ENCODE data around the gene LENG9. TPM values are rescaled to one million over a fixed set of nuclear protein-coding genes. Genes with fewer than 3 reads are reported as not detected.

The LENG9 gene
- total RNA-seq, 4 donors from 2014 or later, result 5.9 to 10.3 (median 9.4) TPM

DNA sequence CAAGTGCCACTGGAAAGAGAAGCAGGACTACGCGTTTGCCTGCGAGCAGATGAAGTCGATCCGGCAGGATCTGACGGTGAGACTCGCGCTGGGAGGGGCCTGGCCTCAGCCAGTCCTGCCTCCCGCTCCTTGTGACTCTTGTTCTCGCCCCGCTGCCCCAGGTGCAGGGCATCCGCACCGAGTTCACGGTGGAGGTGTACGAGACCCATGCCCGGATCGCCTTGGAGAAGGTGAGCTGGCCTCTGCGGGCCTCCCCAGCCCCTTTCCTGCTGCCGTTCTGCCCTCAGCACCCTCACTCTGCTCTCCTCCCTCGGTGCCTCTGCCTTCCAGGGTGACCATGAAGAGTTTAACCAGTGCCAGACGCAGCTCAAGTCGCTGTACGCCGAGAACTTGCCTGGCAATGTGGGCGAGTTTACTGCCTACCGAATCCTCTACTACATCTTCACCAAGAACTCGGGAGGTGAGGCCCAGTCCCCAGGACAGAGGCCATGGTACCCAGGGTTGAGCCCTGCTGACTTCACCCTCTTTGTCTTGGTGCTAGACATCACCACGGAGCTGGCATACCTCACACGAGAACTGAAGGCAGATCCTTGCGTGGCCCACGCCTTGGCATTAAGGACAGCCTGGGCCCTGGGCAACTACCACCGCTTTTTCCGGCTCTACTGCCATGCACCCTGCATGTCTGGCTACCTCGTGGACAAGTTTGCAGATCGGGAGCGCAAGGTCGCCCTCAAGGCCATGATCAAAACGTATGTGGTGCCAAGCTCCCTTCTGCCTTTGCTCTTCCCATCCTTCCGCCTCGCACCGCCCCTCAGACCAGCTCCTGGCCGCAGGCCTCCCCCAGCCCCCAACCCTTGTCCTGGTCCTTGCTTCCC is 5.6 kb downstream of the LENG9 start:
- Histone ChIP-seq H3K9me3 (no peaks in the 10 kb centered on the region), H3K27me3 (no peaks in the 10 kb centered on the region), H3K4me3 (no peak overlapping the region), H3K27ac (no peak overlapping the region), H3K36me3 (peaks cover 3 to 94% (median 67%) of the 10 kb centered on the region in 3 donors), H3K4me1 (peaks cover 0 to 66% (median 15%) of the 10 kb centered on the region in 4 donors)
- TF ChIP-seq EP300 (IDR thresholded peaks at IDR 0.05) (no peak), POLR2A (IDR thresholded peaks at IDR 0.05) (no peak)
- TF ChIP-seq, protein P1, sequence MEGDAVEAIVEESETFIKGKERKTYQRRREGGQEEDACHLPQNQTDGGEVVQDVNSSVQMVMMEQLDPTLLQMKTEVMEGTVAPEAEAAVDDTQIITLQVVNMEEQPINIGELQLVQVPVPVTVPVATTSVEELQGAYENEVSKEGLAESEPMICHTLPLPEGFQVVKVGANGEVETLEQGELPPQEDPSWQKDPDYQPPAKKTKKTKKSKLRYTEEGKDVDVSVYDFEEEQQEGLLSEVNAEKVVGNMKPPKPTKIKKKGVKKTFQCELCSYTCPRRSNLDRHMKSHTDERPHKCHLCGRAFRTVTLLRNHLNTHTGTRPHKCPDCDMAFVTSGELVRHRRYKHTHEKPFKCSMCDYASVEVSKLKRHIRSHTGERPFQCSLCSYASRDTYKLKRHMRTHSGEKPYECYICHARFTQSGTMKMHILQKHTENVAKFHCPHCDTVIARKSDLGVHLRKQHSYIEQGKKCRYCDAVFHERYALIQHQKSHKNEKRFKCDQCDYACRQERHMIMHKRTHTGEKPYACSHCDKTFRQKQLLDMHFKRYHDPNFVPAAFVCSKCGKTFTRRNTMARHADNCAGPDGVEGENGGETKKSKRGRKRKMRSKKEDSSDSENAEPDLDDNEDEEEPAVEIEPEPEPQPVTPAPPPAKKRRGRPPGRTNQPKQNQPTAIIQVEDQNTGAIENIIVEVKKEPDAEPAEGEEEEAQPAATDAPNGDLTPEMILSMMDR (IDR thresholded peaks at IDR 0.05), result no peak
- WGBS, 2 donors, result 91% methylated on average over 34 to 41 of the region's 42 CpGs
- no peak for DNase-seq (ENCODE audit: low spot score in 2 of 2)

DNA sequence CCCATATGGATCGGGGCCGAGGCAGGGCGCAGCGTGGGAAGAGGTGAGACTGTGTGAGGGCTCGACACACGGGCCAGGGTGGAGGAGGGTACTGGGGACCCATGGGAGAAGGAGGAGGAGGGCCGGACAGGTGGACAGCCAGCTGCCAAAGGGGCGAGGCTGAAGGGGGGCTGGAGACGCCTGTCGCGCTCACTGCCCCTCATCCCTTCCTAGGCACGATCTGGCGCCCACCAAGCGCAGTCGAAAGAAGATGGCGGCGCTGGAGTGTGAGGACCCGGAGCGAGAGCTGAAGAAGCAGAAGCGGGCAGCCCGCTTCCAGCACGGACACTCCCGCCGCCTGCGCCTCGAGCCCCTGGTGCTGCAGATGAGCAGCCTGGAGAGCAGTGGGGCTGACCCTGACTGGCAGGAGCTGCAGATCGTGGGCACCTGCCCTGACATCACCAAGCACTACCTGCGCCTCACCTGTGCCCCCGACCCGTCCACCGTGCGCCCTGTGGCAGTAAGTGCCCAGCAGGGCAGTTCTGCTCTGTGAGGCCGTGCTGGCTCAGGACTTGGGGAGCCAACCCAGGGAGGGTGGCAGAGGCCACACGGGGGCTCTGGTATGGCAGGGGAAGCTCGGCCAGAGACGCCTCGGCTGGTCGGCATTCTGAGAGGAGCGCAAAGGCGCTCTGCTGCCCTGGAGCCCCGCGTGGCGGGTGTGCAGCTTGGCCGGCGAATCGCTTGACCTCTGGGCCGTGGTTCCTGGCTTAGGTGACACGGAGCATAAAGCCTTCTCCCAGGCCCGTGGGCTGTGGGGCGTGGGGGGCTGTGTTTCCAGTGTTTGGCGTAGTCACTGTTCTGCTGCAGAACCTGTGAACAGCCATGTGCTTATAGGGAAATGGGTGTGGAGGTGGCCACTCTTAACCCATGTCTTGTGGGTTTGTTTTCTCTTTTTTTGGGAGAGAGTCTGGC is 6.9 kb downstream of the LENG9 start:
- no peak for DNase-seq (ENCODE audit: low spot score in 2 of 2)
- no peaks in the 10 kb centered on the region for H3K9me3 ChIP-seq
- 85 to 90% methylated on average over 41 to 46 of the region's 51 CpGs for WGBS, 2 donors
- no peaks in the 10 kb centered on the region for H3K27me3 ChIP-seq
- TF ChIP-seq POLR2A (IDR thresholded peaks at IDR 0.05), result no peak
- TF ChIP-seq, protein P1 (IDR thresholded peaks at IDR 0.05), result no peak
- TF ChIP-seq EP300 (IDR thresholded peaks at IDR 0.05), result no peak
- H3K4me3 ChIP-seq, result no peak overlapping the region
- peaks cover 0 to 68% (median 3%) of the 10 kb centered on the region in 4 donors for H3K4me1 ChIP-seq
- H3K36me3 ChIP-seq, result peaks cover 3 to 100% (median 80%) of the 10 kb centered on the region in 3 donors
- H3K27ac ChIP-seq, result no peak overlapping the region

- no peaks in the 10 kb centered on the region for H3K27me3 ChIP-seq
- no peaks in the 10 kb centered on the region for H3K9me3 ChIP-seq
- no peak for TF ChIP-seq POLR2A (IDR thresholded peaks at IDR 0.05)
- no peak for TF ChIP-seq EP300 (IDR thresholded peaks at IDR 0.05)
- TF ChIP-seq, protein P1 (IDR thresholded peaks at IDR 0.05), result no peak
- WGBS, 2 donors, result 87 to 93% methylated on average over 22 to 39 of the region's 40 CpGs
- no peak for DNase-seq (ENCODE audit: low spot score in 2 of 2)
- peaks cover 3 to 98% (median 76%) of the 10 kb centered on the region in 3 donors for H3K36me3 ChIP-seq
- H3K27ac ChIP-seq, result no peak overlapping the region
- no peak overlapping the region for H3K4me3 ChIP-seq
- H3K4me1 ChIP-seq, result peaks cover 0 to 68% (median 7%) of the 10 kb centered on the region in 4 donors
These were observed 7.7 kb downstream of the LENG9 start for GRCh38 chr19:54455786-54456422.

- Histone ChIP-seq H3K9me3 (no peaks in the 10 kb centered on the region), H3K27me3 (no peaks in the 10 kb centered on the region), H3K4me1 (peaks cover 0 to 68% (median 16%) of the 10 kb centered on the region in 4 donors), H3K36me3 (peaks cover 3 to 89% (median 68%) of the 10 kb centered on the region in 3 donors), H3K27ac (no peak overlapping the region), H3K4me3 (no peak overlapping the region)
- WGBS, 2 donors, result 90 to 91% methylated on average over 33 of the region's 33 CpGs
- DNase-seq (ENCODE audit: low spot score in 2 of 2), result no peak
- TF ChIP-seq, protein P1 (IDR thresholded peaks at IDR 0.05), result no peak
- TF ChIP-seq POLR2A (IDR thresholded peaks at IDR 0.05) (no peak), EP300 (IDR thresholded peaks at IDR 0.05) (no peak)
These were observed 8.6 kb downstream of the LENG9 start for GRCh38 chr19:54454781-54455675.

All from tibial nerve (tissue), 4 donors.